ENCODE measurements around the gene SCP2.

SCP2 gene

DNA sequence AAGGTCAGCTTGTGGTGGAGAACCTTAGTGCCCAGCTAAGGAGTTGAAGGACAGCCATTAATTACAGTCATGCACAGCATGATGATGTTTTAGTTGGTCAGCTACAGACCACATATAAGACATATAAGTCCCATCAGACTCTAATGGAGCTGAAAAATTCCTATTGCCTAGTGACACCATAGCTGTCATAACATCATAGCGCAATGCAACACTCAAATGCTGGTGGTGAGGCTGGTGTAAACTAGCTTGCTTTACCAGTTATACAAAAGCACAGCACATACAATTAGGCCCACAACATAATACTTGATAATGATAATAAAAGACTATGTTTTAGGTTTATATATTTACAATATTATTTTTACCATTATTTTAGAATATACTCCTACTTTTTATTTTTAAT lies 9.5 kb upstream of the SCP2 start:
- no peaks in the 10 kb centered on the region for H3K9me3 ChIP-seq (replicated peaks; ENCODE audit: low read length)
- H3K4me3 ChIP-seq (ENCODE audit: low read length), result no peak overlapping the region
- no peak overlapping the region for H3K9ac ChIP-seq (ENCODE audit: low read depth, low read length)
- no peaks in the 10 kb centered on the region for H3K36me3 ChIP-seq (ENCODE audit: insufficient read depth, low read length)
- H3K4me1 ChIP-seq (ENCODE audit: control insufficient read depth, insufficient read depth, low read length), result no peaks in the 10 kb centered on the region
- no peak overlapping the region for H3K4me2 ChIP-seq (ENCODE audit: low read length)
- H3K27me3 ChIP-seq (ENCODE audit: control insufficient read depth, insufficient read depth, low read length), result peaks cover 4% of the 10 kb centered on the region

DNA sequence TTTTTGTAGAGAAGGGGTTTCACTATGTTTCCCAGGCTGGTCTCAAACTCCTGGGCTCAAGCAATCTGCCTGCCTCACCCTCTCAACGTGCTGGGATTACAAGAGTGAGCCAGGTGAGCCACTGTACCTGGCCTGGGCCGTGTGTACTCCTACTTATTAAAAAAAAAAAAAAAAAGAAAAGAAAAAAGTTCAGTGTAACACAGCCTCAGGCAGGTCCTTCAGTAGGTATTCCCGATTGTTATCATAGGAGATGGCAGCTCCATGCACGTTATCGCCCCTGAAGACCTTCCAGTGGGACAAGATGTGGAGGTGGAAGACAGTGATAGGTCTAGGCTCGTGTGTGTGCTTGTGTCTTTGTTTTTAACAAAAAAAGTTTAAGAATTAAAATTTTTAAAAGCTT lies 8.9 kb upstream of the SCP2 start:
- Histone ChIP-seq H3K4me3 (ENCODE audit: low read length) (no peak overlapping the region), H3K9ac (ENCODE audit: low read depth, low read length) (no peak overlapping the region), H3K4me2 (ENCODE audit: low read length) (no peak overlapping the region), H3K4me1 (ENCODE audit: control insufficient read depth, insufficient read depth, low read length) (no peaks in the 10 kb centered on the region), H3K27me3 (ENCODE audit: control insufficient read depth, insufficient read depth, low read length) (peaks cover 4% of the 10 kb centered on the region), H3K9me3 (replicated peaks; ENCODE audit: low read length) (no peaks in the 10 kb centered on the region), H3K36me3 (ENCODE audit: insufficient read depth, low read length) (no peaks in the 10 kb centered on the region)

DNA sequence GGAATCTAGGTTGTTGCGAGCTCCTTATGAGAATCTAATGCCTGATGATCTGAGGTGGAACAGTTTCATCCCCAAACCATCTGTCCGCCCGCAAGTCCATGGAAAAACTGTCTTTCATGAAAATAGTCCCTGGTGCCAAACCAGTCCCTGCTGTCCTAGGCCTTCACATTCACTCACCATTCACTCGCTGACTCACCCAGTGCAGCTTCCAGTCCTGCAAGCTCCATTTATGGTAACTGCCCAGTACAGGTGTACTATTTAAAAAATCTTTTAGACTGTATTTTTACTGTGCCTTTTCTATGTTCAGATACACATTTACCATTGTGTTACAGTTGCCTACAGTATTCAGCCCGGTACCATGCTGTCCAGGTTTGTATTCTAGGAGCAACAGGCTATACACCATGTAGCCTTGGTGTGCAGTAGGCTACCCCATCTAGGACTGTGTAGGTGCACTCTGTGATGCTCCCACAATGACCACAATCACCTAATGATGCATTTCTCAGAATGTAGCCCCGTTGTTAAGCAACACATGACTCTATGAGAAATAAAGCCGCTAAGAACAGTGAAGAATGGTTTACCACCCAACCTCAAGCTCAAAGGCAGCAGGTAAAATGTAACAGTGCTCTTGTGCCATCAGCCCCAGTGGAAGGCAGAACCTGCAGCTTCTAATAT lies 7.9 kb upstream of the SCP2 start:
- H3K4me2 ChIP-seq (ENCODE audit: low read length), result no peak overlapping the region

DNA sequence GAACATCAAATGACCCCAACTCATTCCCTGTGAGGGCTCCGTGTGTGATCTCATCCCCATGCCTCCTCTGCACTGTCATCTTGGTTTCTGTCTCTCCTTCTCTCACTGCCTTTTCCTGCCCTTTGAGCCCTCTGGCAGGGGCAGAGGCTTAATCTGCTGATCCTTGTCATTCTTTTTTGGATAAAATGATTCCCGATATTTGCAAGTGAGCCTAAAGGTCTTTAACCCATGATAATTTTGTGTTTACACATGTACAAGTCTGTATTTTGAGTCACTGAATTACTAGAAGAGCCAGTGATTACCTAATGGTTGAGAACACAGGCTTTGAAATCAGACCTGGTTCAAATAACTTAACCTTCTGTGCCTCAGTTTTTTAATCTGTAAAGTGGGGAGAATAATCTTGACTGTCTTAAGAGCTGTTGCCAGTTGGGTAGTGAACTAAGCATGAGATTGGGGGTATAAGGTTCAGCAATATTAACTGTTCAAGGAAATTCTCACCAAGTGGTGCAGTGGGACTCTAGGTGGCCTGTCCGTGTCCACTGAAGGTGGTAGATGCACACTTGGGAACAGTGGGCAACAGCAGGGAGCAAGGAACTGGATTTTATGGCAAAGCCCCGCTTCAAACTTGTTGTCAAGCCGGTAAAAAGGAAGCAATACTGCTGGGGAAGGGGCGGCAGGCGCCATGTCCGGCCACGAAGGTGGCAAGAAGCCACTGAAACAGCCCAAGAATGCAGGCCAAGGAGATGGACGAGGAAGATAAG lies 7.2 kb upstream of the SCP2 start:
- H3K4me3 ChIP-seq (ENCODE audit: low read length), result no peak overlapping the region
- H3K4me2 ChIP-seq (ENCODE audit: low read length), result no peak overlapping the region
- H3K27me3 ChIP-seq (ENCODE audit: control insufficient read depth, insufficient read depth, low read length), result peaks cover 4% of the 10 kb centered on the region
- no peaks in the 10 kb centered on the region for H3K4me1 ChIP-seq (ENCODE audit: control insufficient read depth, insufficient read depth, low read length)
- H3K9me3 ChIP-seq (replicated peaks; ENCODE audit: low read length), result no peaks in the 10 kb centered on the region
- no peaks in the 10 kb centered on the region for H3K36me3 ChIP-seq (ENCODE audit: insufficient read depth, low read length)
- H3K9ac ChIP-seq (ENCODE audit: low read depth, low read length), result no peak overlapping the region

More for the DNA sequence above, 7.9 kb upstream of the SCP2 start:
- no peaks in the 10 kb centered on the region for H3K4me1 ChIP-seq (ENCODE audit: control insufficient read depth, insufficient read depth, low read length)
- H3K27me3 ChIP-seq (ENCODE audit: control insufficient read depth, insufficient read depth, low read length), result peaks cover 4% of the 10 kb centered on the region
- no peaks in the 10 kb centered on the region for H3K9me3 ChIP-seq (replicated peaks; ENCODE audit: low read length)
- no peak overlapping the region for H3K9ac ChIP-seq (ENCODE audit: low read depth, low read length)
- no peaks in the 10 kb centered on the region for H3K36me3 ChIP-seq (ENCODE audit: insufficient read depth, low read length)
- H3K4me3 ChIP-seq (ENCODE audit: low read length), result no peak overlapping the region

DNA sequence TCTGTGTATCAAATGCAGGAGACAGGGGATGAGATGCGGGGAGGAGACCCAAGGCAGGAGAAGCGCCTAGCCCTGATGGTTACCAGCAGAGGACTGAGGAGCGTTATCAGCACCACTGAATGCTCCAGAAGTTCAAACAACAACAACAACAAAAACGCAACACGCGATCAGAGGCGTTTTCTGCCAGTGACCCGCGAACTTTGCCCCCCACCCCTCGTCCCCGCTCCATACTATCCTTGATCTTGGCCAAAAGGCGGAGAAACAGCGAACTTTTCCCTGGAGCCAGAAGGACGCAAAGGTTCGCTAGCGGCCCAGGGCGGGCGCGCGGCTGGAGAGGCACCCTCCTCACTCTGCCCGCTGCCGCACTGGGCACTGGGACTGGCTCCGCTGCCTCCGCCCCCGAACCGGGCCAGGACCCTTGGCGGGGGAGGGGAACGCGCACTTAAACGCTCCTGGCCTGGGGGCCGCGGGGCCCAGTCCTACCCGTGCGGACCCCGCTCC lies 6.2 kb upstream of the SCP2 start:
- peak overlapping the region; percentile 71 for H3K4me3 ChIP-seq (ENCODE audit: low read length)
- no peaks in the 10 kb centered on the region for H3K9me3 ChIP-seq (replicated peaks; ENCODE audit: low read length)
- H3K27me3 ChIP-seq (ENCODE audit: control insufficient read depth, insufficient read depth, low read length), result peaks cover 4% of the 10 kb centered on the region
- H3K9ac ChIP-seq (ENCODE audit: low read depth, low read length), result peak overlapping the region; percentile 60
- peak overlapping the region; percentile 77 for H3K4me2 ChIP-seq (ENCODE audit: low read length)
- H3K4me1 ChIP-seq (ENCODE audit: control insufficient read depth, insufficient read depth, low read length), result peaks cover 3% of the 10 kb centered on the region
- no peaks in the 10 kb centered on the region for H3K36me3 ChIP-seq (ENCODE audit: insufficient read depth, low read length)

DNA sequence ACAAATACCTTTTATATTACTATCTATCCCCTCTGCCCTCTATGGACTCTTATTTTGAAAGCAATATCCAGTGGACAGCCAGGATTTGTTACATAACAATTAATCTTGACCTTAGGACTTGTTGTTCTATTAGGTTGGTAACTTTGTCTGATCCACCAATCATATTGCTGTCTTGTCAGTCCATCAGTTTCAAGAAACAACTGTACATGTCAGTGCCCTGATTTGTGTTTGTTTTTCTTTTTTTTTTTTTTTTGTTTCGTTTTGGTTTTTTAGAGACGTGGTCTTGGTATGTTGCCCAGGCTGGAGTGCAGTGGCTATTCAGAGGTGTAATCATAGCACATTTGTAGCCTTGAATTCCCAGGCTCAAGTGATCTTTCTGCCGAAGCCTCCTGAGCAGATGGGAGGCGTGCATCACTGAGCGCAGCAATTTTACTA lies 1.5 kb upstream of the SCP2 start:
- Histone ChIP-seq H3K27me3 (ENCODE audit: control insufficient read depth, insufficient read depth, low read length) (peaks cover 4% of the 10 kb centered on the region), H3K4me3 (ENCODE audit: low read length) (peak overlapping the region; percentile 1), H3K4me2 (ENCODE audit: low read length) (peak overlapping the region; percentile 52), H3K36me3 (ENCODE audit: insufficient read depth, low read length) (no peaks in the 10 kb centered on the region), H3K9me3 (replicated peaks; ENCODE audit: low read length) (no peaks in the 10 kb centered on the region), H3K4me1 (ENCODE audit: control insufficient read depth, insufficient read depth, low read length) (peaks cover 11% of the 10 kb centered on the region), H3K9ac (ENCODE audit: low read depth, low read length) (no peak overlapping the region)

DNA sequence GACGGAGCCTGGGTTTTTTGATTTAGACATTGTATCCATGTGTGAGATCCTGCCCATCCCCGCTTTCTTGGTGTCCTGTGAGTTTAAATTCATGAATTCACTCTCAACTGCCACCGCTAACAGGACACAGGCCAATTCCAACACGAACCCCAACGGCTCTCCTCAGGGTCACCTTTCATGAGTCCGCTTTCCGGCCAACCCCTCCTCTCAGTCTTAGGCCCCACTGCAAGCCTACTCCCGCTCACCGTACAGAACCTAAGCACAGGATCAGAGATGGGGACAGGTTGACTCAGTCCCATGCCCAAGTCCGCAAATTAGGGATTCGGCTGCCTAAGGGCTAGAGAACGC lies 238 bp upstream of the SCP2 start:
- Histone ChIP-seq H3K36me3 (ENCODE audit: insufficient read depth, low read length) (no peaks in the 10 kb centered on the region), H3K4me2 (ENCODE audit: low read length) (peak overlapping the region; percentile 90), H3K9me3 (replicated peaks; ENCODE audit: low read length) (no peaks in the 10 kb centered on the region), H3K27me3 (ENCODE audit: control insufficient read depth, insufficient read depth, low read length) (no peaks in the 10 kb centered on the region), H3K4me1 (ENCODE audit: control insufficient read depth, insufficient read depth, low read length) (peaks cover 11% of the 10 kb centered on the region), H3K9ac (ENCODE audit: low read depth, low read length) (no peak overlapping the region), H3K4me3 (ENCODE audit: low read length) (peak overlapping the region; percentile 83)

DNA sequence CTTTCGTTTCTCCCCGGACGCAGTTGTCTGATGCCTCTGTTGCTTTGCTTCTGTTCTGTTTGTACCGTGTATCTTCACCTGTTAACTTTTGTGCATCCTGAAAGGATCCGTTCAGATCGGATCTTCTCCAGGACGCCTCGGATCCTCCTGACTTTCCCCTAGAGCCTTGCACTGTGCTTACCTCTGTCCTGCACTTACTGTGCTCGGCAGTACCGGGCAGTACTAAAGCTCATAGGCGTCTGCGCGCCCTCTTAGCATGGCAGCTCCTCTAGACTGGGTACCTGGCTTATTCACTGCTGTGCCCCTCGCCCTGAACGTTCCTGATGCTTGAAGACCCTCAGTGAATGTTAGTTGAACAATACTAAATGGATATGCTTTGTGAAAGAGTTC lies 934 bp downstream of the SCP2 start:
- Histone ChIP-seq H3K9me3 (replicated peaks; ENCODE audit: low read length) (no peaks in the 10 kb centered on the region), H3K9ac (ENCODE audit: low read depth, low read length) (peak overlapping the region; percentile 77), H3K4me3 (ENCODE audit: low read length) (peak overlapping the region; percentile 83), H3K4me1 (ENCODE audit: control insufficient read depth, insufficient read depth, low read length) (peaks cover 11% of the 10 kb centered on the region), H3K36me3 (ENCODE audit: insufficient read depth, low read length) (no peaks in the 10 kb centered on the region), H3K27me3 (ENCODE audit: control insufficient read depth, insufficient read depth, low read length) (no peaks in the 10 kb centered on the region), H3K4me2 (ENCODE audit: low read length) (peak overlapping the region; percentile 90)

DNA sequence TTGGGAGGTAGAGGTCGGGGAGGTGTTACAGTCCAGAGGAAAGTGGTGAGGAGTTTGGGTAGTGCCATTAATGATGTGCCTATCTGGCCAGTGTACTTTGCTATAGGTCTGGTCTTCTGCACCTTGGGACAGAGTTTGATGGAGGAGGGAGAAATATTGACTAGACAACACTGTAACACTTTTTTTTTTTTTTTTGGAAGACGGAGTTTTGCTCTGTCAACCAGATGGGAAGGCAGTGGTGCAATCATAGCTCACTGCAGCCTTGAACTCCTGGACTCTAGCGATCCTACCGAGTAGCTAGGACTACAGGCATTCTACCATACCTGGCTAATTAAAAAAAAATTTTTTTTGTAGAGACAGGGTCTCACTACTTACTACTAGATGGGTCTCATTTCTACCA lies 1.9 kb downstream of the SCP2 start:
- no peak overlapping the region for H3K4me3 ChIP-seq (ENCODE audit: low read length)
- peaks cover 11% of the 10 kb centered on the region for H3K4me1 ChIP-seq (ENCODE audit: control insufficient read depth, insufficient read depth, low read length)
- H3K9me3 ChIP-seq (replicated peaks; ENCODE audit: low read length), result no peaks in the 10 kb centered on the region
- H3K27me3 ChIP-seq (ENCODE audit: control insufficient read depth, insufficient read depth, low read length), result no peaks in the 10 kb centered on the region
- no peak overlapping the region for H3K4me2 ChIP-seq (ENCODE audit: low read length)
- no peaks in the 10 kb centered on the region for H3K36me3 ChIP-seq (ENCODE audit: insufficient read depth, low read length)
- no peak overlapping the region for H3K9ac ChIP-seq (ENCODE audit: low read depth, low read length)

DNA sequence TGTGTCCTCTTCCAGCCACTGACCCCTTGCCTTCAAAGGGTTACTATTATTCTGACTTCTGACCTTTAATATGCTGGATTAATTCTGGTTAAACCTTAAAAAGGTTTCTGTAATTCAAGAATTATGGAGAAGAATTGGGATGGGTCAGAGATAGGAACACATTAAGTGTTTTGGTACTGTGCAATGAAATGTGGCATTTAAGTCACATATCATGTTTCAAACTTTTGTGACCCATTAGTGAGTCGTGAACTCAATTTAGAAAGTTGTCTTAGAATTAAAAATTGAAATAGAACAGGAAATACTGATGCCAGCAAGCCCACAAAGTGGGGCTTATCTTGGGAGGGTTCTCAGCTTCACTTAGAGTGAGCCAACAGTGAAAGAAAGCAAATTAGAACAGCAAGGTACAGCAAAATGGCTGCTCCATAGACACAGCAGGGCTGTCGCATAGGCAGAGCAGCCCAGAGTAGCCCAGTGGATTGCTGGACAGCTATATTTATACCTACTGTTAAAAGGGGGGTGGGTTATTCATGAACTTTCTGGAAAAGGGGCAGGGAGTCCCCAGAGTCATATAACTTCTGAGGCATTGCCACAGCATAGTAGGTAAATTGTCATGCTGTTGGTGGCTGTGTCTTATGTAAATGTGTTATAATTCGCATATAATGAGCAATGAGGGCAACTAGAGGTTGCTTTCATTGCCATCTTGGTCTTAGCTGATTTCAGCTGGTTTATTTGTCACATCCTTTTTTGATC lies 10.5 kb downstream of the SCP2 start:
- Histone ChIP-seq H3K36me3 (ENCODE audit: insufficient read depth, low read length) (no peaks in the 10 kb centered on the region), H3K9ac (ENCODE audit: low read depth, low read length) (no peak overlapping the region), H3K4me2 (ENCODE audit: low read length) (no peak overlapping the region), H3K4me3 (ENCODE audit: low read length) (no peak overlapping the region), H3K27me3 (ENCODE audit: control insufficient read depth, insufficient read depth, low read length) (no peaks in the 10 kb centered on the region), H3K4me1 (ENCODE audit: control insufficient read depth, insufficient read depth, low read length) (no peaks in the 10 kb centered on the region), H3K9me3 (replicated peaks; ENCODE audit: low read length) (no peaks in the 10 kb centered on the region)

DNA sequence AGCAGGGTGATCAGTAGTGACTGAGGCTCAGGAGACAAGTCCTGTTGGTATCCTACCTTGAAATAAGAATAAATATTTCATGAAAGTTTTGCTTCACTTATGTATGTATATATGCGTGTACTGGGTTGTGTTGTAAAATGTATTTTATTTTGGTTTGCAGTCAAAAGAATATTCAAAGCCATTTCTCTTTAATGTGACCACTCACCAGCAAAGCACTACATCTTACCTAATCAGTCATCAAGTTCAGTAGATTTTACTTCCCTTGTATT lies 11.0 kb downstream of the SCP2 start:
- Histone ChIP-seq H3K9ac (ENCODE audit: low read depth, low read length) (no peak overlapping the region), H3K27me3 (ENCODE audit: control insufficient read depth, insufficient read depth, low read length) (no peaks in the 10 kb centered on the region), H3K4me3 (ENCODE audit: low read length) (no peak overlapping the region), H3K4me2 (ENCODE audit: low read length) (no peak overlapping the region), H3K4me1 (ENCODE audit: control insufficient read depth, insufficient read depth, low read length) (no peaks in the 10 kb centered on the region), H3K9me3 (replicated peaks; ENCODE audit: low read length) (no peaks in the 10 kb centered on the region), H3K36me3 (ENCODE audit: insufficient read depth, low read length) (no peaks in the 10 kb centered on the region)

Measured in skeletal muscle satellite cell (primary cell).